ENCODE measurements around the gene PRR15.

PRR15 gene

GRCh38 chr7:29539471-29539870 lies 24.2 kb upstream of the PRR15 start:
- no peak for DNase-seq (ENCODE audit: low spot score)
- no peak for TF ChIP-seq CTCF (IDR thresholded peaks at IDR 0.05; ENCODE audit: extremely low read depth, missing control alignments)

DNA sequence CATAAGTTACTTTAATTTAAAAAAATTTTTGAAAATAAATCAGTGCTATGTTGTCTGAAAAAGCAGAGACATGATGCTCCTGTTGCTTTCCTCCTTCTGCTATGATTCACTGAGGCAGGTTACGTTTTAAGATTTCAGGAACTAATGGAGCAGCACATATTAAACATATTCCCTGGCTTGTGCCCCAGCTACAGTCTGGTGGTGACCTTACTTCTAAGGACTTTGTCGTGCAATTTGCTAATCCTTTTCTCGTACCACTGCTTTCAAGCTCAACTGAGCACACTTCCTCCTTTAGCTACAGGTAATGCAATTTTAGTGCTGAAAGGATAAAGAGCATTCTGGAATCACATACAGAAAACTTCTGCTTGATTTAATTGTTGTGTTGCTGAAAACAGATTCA lies 16.2 kb upstream of the PRR15 start:
- no peak for TF ChIP-seq CTCF (IDR thresholded peaks at IDR 0.05; ENCODE audit: extremely low read depth, missing control alignments)
- no peak for DNase-seq (ENCODE audit: low spot score)

DNA sequence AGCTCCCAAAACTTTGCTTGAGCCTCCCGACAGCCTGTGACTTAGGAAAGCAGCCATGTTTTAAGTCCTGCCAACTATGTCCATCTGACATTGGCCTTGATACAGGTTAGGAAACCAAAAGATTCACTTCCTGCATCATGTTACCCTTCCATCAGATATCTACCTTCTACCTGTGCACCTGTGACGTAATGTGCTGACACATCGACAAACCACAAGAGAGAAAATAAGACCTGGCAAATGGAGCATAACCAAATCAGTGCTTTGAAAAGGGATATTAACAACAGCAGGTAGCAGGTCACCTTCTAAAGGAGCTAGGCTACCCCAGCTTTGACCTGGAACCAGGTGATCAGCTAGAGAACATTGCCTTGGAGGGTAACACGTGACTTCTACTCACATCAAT lies 14.8 kb upstream of the PRR15 start:
- no peak for DNase-seq (ENCODE audit: low spot score)
- TF ChIP-seq CTCF (IDR thresholded peaks at IDR 0.05; ENCODE audit: extremely low read depth, missing control alignments) = no peak

DNA sequence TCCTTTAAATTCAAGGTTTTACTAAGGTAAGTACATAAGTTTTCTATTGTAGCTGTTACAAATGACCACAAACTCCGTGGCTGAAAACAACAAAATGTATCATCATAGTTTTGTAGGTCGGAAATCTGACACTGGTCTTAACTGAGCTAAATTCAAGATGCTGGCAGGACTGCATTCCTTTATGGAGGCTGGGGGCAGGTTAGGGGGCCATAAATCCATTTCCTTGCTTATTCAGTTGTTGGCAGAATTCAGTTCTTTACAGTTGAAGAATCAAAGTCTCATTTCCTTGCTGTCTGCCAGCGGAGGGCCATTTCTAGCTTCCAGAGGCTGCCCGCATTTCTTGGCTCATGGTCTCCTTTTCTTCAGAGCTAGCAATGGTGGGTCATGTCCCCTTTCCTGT lies 11.2 kb upstream of the PRR15 start:
- DNase-seq (ENCODE audit: low spot score) = no peak
- no peak for TF ChIP-seq CTCF (IDR thresholded peaks at IDR 0.05; ENCODE audit: extremely low read depth, missing control alignments)

DNA sequence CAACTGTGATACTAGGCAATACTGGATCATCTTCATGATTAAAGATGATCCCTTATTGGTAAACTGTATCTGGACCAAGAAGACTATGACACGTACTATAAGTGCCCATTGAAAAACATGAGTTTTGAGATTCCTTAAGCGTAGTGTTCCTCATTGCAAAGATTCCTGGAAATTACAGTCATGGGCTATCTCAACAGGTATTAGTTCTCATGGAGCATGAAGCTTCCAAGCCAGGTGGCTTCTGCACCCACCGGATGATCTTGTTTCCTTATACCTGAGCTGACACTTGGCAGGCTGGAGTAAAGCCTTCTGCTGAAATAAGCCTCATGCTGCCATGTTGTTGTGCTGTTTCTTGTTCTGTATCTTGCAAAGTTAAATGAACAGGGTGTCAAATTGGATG lies 8.6 kb upstream of the PRR15 start:
- no peak for DNase-seq (ENCODE audit: low spot score)
- no peak for TF ChIP-seq CTCF (IDR thresholded peaks at IDR 0.05; ENCODE audit: extremely low read depth, missing control alignments)

- no peak for DNase-seq (ENCODE audit: low spot score)
- TF ChIP-seq CTCF (IDR thresholded peaks at IDR 0.05; ENCODE audit: extremely low read depth, missing control alignments) = no peak
These were observed 7.0 kb upstream of the PRR15 start for GRCh38 chr7:29556405-29557195.

- no peak for TF ChIP-seq CTCF (IDR thresholded peaks at IDR 0.05; ENCODE audit: extremely low read depth, missing control alignments)
- no peak for DNase-seq (ENCODE audit: low spot score)
These were observed 5.7 kb upstream of the PRR15 start for GRCh38 chr7:29557954-29558353.
